SIG-M5 treated with dmso at 0.1 percent for 504 hours (cell line): ENCODE measurements around the gene TBXAS1.

Experiments used
- DNase-seq: peaks from one replicate; lab custom pipeline; 2025; ENCODE audit not compliant: unreplicated experiment; lab: John Stamatoyannopoulos, UW

Gene TBXAS1

DNA sequence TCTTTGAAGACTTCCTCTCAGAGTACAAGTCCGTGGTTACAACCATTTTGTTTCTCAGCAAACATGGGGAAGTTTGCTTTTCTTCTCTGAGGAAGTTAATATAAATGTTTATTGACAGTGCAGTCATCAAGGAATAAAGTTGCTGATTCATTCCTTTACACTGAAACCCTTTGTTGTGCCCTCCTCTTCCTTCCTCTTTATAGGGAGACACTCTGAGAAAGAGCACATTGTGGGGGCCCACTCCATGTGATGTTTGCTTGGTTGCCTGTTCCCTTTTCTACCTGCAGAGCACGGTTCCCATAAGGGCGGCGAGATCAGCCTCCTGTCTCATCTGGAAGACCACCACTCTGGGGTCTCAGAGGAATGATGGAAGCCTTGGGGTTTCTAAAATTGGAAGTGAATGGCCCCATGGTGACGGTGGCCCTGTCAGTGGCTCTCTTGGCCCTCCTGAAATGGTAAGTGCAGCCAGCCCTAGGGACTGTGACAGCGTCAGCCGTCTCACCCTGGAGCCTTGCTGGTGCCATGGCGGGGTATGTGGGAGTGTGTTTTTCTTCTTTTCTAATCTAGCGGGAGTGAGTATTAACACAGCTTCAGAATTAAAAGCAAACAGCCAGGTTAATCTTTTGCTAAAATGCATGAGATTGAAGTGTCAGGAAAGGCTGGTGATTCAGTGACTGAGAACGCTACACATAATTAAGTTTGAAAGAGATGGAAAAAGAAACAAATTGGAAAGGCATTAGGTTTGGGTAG lies at the start of gene TBXAS1:
TSS of gene TBXAS1 (plus strand) at position 240 of the 750 bp plus-strand sequence. CDS start at position 367, 127 bp downstream.
- peak; percentile 92 for DNase-seq

DNA sequence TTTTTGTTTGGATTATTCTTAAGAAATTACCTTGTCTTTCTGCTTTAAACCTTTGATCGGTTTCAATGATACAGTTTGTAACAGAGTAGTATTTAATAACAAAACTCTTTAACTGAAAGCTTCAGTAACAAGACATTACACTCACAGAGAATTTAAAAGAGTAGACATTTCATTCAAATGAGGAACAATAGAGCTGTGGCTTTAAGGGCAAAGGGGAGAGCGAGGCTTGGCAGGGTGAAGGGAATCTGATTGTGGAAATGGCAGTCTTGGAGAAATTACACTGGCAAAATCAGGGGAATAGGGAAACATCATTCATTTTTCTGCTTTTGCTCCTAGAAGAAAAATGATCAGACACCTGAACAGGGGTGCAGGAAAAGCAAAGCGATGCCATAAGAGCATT lies 46.1 kb upstream of the TBXAS1 start:
- DNase-seq = no peak

DNA sequence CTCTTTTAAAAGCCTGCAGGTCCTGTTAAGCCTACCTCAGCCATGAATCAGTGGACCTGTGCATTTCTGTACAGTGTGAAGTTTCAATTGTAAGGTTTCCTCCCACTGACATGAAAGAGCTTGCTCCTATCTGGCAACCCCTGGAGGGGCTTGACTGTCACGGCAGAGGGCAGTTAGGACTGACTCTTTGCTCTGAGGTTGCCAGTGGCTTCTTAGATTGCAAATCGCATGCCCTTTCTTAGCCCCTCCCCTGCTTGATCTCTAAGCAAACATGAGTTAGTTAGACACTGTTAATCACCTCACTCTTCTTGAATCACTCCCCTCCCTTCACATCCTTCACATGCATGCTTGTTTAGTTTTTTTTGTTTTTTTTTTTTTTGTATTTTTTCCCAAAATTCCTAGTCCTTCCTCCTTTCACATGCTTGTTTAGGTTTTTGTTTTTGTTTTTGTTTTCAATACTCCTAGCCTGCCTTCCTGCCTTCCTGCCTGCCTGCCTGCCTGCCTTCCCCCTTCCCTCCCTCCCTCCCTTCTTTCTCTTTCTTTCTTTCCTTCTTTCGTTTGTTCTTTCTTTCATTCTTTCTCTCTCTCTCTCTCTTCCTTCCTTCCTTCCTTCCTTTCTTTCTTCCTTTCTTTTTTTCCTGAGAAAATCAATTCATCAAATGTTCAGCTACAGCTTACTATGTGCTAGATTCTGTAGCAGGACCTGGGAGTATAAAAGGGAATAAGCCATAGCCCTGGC lies 45.2 kb upstream of the TBXAS1 start:
- no peak for DNase-seq

DNA sequence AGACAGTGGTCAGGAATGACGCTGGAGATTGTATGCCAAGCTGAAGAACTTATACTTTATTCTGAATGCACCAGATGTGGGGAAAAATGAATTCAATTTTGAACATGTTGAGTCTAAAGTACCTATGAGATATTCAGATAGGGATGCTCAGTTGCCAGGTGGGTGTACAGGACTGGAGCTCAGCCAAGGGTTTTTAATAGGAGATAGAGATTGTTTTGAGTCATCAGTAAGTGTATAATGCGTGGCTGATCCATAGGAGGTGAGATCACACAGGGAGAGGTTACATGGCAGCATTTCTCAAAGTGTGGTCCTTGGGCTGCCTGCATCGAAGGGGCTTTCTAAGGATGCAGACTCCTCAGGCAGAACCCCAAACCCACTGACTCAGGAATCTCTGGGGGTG lies 44.4 kb upstream of the TBXAS1 start:
- DNase-seq = no peak

DNA sequence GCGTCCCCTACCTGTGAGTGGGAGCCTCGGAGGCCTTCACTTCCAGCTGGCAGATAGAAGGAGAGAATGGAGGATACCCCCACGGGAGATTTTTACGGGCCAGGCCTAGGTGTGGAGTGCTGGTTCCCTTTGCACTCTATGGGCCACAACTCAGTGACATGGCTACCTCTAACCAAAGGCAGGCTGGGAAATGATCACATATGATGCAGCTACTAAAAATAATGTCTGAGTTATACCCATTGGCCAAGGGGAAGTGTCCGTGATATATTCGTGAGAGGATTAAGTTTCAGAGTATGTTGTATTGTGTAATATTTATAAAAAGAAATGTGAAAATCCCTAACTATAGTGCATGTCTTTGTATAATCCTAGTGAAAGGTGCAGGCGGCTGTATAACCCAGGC lies 37.7 kb upstream of the TBXAS1 start:
- DNase-seq = no peak

DNA sequence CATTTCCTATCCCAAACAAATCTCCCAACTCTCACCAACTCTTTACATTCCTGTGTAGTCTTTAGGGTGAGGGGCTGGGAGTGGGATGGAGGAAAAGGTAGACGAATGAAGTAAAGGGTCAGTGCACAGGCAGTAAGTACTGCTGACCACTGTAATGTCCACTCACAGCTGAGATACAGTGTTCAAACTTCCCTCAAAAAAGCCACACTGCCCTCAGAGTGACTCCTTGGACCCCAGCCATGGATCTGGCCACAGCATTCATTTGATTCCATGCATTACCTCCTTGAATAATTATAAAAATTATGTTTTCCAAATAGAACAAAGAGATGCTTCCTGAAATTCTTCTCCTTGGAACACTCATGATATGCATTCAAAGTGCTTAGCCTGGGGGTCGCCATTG lies 31.5 kb upstream of the TBXAS1 start:
- no peak for DNase-seq

DNA sequence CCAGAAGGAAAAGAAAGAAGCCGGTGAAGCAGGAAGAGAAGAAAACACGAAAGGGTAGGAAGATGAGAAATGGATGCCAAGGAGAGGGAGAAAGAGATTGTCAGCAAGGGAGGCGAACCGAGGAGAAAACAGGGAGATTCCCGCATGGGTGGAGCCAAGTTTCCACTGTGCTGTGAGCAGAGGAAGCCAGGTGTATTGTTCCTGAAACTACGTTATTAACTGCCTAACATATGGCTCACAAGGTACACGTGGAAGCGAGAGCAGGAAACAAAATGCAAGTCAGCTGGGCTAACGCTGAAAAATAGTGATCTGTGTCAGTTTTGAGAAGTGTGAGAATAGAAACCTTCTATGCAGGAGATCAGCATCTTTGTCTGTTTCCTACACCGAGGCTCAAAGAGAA lies 30.8 kb upstream of the TBXAS1 start:
- DNase-seq = no peak

DNA sequence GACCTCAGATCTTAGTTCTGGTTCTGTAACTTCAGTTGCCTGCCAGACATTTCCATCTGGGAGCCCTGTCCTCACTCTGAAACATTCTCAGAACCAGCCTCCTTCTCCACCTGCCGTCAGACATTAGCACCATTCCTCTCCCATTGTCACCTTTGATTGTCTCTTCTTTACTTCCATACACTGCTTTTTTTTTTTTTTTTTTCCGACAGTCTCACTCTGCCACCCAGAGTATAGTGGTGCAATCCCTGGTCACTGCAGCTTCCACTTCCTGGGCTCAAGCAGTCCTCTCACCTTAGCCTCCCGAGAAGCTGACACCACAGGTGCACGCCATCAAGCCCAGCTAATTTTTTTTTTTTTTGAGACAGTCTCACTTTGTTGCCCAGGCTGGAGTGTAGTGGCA lies 30.2 kb upstream of the TBXAS1 start:
- no peak for DNase-seq

DNA sequence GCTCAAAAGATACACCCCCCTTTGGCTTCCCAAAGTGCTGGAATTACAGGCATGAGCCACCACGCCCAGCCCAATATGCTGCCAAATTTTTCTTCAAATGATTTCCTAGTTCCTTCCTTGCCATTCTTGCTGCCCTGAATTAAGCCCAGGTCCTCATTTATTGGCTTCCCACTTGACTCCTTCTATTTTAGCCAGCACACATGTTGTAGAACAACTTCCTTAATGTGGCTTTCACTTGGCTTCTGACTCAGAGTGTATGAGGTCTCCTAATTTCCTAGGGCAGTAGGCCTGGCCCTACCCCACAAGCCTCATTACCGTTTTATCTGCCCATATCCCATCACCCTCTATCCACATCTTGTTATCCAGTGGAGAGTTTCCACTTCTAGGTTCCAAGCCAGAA lies 29.5 kb upstream of the TBXAS1 start:
- DNase-seq = peak; percentile 80

DNA sequence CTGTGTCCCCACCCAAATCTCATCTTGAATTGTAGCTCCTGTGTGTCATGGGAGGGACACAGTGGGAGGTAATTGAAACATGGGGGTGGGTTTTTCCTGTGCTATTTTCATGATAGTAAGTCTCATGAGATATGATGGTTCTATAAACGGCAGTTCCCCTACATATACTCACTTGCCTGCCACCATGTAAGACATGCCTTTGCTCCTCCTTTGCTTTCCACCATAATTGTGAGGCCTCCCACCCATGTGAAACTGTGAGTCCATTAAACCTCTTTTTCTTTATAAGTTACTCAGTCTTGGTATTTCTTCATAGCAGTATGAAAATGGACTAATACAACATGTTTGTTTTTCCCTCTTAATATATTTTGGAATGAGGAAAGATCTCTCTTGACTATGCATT lies 24.5 kb upstream of the TBXAS1 start:
- no peak for DNase-seq

DNA sequence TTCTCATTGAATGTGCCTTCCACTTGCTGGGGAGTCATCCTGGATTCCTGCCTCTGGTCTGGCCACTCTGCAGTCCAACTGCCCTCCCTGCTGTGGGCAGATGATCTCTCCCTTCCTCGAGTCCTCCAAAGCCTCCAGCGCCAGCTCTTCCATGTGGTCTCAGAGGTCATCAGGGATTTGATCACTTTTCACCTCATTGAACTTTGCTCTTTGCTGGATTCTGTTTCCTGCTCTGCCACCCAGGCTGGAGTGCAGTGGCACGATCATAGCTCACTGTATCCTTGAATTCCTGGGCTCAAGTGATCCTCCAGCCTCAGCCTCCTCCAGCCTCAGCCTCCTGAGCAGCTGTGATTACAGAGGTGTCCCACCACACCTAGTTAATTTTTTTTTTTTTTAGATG lies 22.1 kb upstream of the TBXAS1 start:
- DNase-seq = no peak

DNA sequence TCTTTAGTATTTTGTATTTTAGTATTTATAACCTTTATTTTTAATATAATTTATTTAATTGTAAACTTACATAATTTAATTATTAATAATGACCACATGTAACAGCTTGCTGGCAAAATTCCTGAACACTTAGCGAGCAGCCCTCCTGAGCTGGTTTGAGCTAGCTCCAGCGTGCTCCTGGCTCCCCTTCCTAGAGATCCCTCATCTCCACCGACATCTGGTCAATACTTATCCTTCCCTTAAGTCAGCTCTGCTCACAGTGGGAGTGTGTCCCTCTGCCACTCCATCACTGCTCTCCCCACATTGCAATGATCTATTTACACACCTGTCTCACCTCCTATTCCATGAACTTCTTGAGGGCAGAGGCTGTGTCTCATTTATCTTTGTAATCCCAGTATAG lies 20.6 kb upstream of the TBXAS1 start:
- no peak for DNase-seq

DNA sequence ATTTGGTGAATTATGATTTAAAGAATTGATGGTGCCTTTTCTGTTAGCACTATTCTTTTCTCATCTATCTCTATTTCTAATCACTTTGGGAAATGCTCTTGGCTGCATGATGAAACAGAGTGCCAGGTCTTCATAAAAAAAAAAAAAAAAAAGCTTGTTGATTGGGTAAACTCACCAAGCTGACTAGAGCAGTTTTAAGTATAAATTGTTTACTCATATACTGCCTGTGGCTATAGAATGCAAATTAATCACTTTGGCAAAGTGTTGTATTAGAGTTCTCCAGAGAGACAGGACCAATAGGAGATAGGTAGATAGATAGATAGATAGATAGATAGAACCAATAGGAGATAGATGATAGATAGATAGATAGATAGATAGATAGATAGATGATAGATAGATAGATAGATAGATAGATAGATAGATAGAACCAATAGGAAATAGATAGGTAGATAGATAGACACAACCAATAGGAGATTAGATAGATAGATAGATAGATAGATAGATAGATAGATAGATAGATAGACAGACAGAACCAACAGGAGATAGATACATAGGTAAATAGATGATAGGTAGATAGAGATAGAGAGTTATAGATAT lies 20.1 kb upstream of the TBXAS1 start:
- DNase-seq = no peak

DNA sequence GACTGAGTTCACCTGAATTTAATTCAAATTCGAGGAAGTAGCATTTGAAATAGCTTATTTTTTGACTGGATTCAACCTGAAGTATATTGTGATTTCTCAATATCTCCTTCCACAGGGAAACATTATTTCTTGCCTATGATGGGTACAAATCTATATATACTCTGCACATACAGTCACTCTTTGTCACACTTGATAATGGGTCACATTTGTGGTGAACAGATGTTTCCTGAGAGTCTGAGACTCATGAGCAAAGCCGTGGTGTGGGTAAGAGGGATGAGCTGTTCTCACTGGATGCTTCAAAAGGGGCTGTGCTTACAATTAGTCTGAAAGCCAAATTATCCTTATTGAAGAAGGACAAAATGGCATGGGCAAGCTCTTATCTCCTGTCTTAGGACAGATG lies 18.0 kb upstream of the TBXAS1 start:
- no peak for DNase-seq

DNA sequence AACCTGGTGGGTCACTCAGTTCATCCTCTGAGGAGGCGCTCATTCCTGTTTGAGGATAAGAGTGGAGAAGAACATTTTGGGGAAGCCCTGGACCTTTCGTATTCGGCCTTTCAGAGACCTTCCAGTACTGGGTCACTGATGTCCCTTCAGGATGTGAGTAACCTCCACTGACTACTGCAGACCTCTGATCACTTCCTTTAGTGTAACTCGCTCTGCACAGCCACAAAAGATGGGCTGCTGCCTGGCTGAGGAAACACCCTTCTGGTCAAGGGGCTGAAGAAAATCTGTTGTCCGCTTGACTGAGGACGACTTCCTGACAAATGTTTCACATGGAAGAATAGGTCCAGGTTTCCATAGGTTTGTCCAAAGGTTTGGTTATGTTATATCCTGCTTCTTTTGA lies 15.9 kb upstream of the TBXAS1 start:
- no peak for DNase-seq

DNA sequence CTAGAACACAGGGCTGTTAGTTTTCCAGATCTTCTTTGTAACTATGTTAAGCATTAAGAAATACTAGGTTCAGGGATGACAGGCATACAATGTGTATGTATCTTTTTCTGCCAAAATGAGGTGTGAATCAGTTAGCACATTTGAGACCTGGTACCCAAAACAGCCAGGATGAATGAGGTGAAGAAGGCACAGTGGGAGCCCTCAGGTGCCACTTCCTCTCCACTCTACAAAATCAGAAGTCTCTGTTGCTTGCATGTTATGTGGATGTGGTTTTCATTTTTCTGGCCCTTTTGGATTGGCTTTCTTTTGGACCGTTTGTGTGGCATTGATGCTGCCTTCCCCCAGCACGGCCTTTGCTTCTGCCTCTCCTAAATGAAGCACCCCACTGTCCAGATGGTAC lies 15.4 kb upstream of the TBXAS1 start:
- no peak for DNase-seq

DNA sequence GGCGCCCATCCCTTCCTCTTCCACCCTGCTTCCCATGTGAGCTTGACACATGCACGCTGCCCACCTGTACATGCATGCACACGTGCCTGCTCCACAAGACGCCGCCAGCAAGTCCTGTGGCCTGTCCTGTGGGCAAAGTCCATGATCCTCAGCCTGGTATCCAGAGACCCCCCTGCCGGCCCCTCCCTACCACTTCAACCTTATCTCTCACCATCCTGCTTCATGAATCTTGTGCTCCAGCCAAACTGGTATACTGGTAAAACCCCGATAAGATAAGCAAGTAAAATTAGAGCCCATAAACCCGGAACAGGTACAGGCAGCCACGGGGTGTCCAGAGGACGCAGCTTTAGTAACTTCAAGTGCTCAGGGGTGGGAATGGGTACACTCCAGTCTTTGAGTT lies 11.8 kb upstream of the TBXAS1 start:
- no peak for DNase-seq

DNA sequence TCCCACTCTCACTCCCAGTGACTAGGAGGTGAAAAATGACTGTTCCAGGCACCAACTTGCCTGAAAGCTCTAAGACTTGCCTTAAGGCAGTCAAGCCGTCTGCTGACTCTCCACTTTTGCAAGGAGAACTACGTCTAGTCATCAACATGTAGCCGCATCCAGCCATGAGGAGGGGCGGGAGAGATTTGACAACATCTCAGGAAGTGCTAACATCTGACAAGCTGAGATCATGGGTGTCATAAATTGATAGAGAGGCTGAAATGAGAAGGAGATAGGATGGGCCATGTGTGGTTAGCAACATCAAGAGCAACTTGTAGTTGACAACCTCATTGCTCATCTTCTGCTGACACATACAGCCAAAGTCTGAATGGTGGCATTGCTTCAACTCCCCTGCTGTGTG lies 9.0 kb upstream of the TBXAS1 start:
- DNase-seq = no peak

DNA sequence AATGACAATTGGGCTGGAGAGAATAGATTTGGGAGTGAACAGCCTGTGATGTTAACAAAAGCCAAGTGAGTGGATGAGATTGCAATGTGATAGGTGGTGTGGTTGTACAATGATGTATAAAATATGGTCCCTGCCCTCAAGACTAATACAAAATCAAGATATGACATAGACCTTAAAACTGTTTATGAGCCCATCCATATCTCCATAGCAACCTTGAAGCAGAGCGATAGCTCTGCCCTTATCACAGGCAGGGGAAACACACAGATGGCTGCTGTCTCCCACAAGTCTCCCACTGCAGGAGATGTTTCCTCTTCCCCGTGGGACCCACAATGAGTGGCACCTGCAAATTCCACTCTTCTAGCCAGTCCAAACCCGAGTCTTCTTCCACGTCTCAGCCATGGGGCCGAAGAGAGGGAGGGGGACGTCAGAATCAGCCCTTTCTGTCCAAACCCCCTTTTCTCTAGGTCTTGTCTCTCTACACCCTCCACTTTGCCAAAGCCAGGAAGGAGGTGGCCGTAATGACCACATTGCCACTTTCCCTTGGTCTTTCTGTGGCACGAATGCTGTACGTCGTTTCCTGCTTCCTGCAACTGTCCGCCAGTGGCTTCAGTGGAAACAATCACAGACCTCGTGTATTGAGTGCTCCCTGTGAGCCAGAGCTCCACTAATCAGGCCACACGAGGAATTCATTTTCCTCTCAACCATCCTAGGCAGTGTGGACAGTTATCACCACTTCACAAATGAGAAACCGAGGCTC lies 7.5 kb upstream of the TBXAS1 start:
- DNase-seq = no peak

DNA sequence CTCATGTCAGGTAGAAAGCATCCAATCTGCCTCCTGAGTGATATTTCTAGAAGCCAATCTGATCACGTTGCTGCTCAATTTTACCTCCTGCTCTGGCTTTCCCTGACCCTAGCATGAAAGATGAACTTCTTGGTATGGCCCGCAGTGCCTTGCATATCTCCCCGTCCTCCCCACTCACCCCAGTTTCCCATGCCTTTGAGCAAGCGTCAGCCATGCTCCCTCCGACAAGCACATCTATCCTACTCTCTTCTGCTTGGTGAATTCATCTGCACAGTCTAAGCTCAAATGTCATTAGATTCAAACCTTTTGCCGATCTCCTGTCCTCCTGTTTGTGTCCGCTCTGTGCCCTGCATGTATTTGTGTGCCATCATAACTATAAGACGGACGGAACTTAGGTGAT lies 6.2 kb upstream of the TBXAS1 start:
- DNase-seq = no peak

DNA sequence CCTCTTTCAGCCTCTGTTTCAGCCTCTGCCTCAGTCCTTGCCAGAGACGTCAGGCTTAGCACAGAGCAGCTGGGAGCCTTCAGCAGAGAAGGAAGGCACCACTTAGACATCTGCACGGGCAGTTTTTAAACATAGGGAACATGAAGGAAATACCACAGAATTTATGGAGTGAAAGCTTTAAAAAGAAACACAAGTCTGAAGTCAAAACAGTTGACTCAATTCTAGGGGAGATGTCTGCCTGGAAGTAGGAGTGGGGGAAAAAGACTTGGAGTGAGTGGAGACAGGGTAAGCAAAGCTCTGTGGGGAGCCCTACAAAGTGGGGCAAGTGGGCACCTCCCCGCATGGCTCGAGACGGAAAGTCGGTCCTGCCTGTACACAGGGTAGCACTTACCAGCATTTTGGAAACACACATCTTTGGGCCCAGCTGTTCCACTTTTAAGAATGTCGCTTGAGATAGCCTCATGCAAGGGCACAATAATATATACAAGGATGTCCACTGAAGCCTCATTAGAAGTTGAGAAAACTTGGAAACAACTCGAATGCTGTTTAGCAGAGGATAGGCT lies 5.0 kb upstream of the TBXAS1 start:
- no peak for DNase-seq
